ENCODE data around the gene HS3ST5. TPM values are rescaled to one million over a fixed set of nuclear protein-coding genes. Genes with fewer than 3 reads are reported as not detected.

The HS3ST5 gene
- total RNA-seq, 1 experiment from 2014 or later: 14.4 TPM

- Histone ChIP-seq H4K91ac (ENCODE audit: insufficient read length, low read depth, low read length) (no peak overlapping the region), H2AK5ac (ENCODE audit: insufficient read length, low read length) (no peak overlapping the region), H3K27me3 (ENCODE audit: insufficient read depth, low read length) (no peaks in the 10 kb centered on the region), H3K56ac (ENCODE audit: insufficient read length, low read depth, low read length) (no peak overlapping the region), H3K9ac (ENCODE audit: extremely low read depth, insufficient read length, low read length) (no peak overlapping the region), H3T11ph (ENCODE audit: low read length) (no peak overlapping the region), H3K9me3 (ENCODE audit: control insufficient read depth, low read depth, low read length) (no peaks in the 10 kb centered on the region), H3K27ac (ENCODE audit: insufficient read length, low read depth, low read length) (no peak overlapping the region), H4K20me1 (ENCODE audit: control insufficient read depth, insufficient read depth, insufficient read length) (no peaks in the 10 kb centered on the region), H2BK15ac (ENCODE audit: low read depth, low read length) (no peak overlapping the region), H3K4me1 (ENCODE audit: insufficient read depth, low read length) (no peaks in the 10 kb centered on the region), H2BK5ac (ENCODE audit: insufficient read length, low read length) (no peak overlapping the region), H2BK120ac (ENCODE audit: low read depth, low read length, poor library complexity, severe bottlenecking) (no peak overlapping the region), H3K14ac (ENCODE audit: insufficient read depth, low read length) (no peak overlapping the region), H3K79me1 (ENCODE audit: insufficient read depth, low read depth, low read length, poor library complexity, severe bottlenecking) (no peaks in the 10 kb centered on the region), H2BK20ac (ENCODE audit: low read depth, low read length, poor library complexity, severe bottlenecking) (no peak overlapping the region), H4K5ac (ENCODE audit: insufficient read length, low read depth, low read length) (no peak overlapping the region), H3K79me2 (ENCODE audit: insufficient read depth, low read length) (no peaks in the 10 kb centered on the region), H2BK12ac (ENCODE audit: insufficient read length, low read depth, low read length) (no peak overlapping the region), H3K23ac (ENCODE audit: insufficient read length, low read depth, low read length) (no peak overlapping the region), H3K4me2 (ENCODE audit: insufficient read depth, insufficient read length, low read length) (no peak overlapping the region), H3K23me2 (ENCODE audit: insufficient read length, low read depth, low read length, poor library complexity, severe bottlenecking) (no peaks in the 10 kb centered on the region), H2AFZ (ENCODE audit: low read length) (no peak overlapping the region), H3K18ac (ENCODE audit: insufficient read length, low read depth, low read length) (no peak overlapping the region), H4K8ac (replicated peaks; ENCODE audit: insufficient read length, low read depth, low read length) (no peak overlapping the region), H3K4ac (ENCODE audit: low read depth, low read length) (no peak overlapping the region)
- peaks cover 4 to 48% (median 22%) of the 10 kb centered on the region in 3 experiments; a peak in 6 of 7 replicates for H3K36me3 Mint-ChIP-seq (ENCODE audit: insufficient read depth in 1 of 3, low read depth in 3 of 3)
- peaks cover 5 to 6% of the 10 kb centered on the region in 2 experiments for H3K4me1 Mint-ChIP-seq
- no peaks in the 10 kb centered on the region; a peak in 2 of 5 replicates for H3K9me3 Mint-ChIP-seq
- whole genome bisulfite sequencing (ENCODE audit: extremely low coverage, insufficient read length, low lambda C conversion rate): 100% methylated on average over 4 of the region's 4 CpGs
- H3K27ac Mint-ChIP-seq: no peak overlapping the region
- H3K4me3 Mint-ChIP-seq: no peak overlapping the region
- DNase-seq: no peak
- no peaks in the 10 kb centered on the region for H3K27me3 Mint-ChIP-seq (ENCODE audit: low read depth)
- TF ChIP-seq CTCF (conservative IDR thresholded peaks at IDR 0.05): no peak
Measured at GRCh38 chr6:114133816-114134215, 209.0 kb downstream of the HS3ST5 start.
